C4-2B (cell line): ENCODE data around the gene CNGA2.

Experiments used
- ZFX ChIP-seq: fragments of 450-650 bp; IDR thresholded peaks from 2 replicates; pipeline ENCODE4 v1.6.1; 2017
- TF ChIP-seq, protein P1 (sequence below): fragments of 450-650 bp; conservative IDR thresholded peaks from 2 replicates; pipeline ENCODE4 v1.5.1; 2017; ENCODE audit warnings: mild to moderate bottlenecking

- TF ChIP-seq, protein P1, sequence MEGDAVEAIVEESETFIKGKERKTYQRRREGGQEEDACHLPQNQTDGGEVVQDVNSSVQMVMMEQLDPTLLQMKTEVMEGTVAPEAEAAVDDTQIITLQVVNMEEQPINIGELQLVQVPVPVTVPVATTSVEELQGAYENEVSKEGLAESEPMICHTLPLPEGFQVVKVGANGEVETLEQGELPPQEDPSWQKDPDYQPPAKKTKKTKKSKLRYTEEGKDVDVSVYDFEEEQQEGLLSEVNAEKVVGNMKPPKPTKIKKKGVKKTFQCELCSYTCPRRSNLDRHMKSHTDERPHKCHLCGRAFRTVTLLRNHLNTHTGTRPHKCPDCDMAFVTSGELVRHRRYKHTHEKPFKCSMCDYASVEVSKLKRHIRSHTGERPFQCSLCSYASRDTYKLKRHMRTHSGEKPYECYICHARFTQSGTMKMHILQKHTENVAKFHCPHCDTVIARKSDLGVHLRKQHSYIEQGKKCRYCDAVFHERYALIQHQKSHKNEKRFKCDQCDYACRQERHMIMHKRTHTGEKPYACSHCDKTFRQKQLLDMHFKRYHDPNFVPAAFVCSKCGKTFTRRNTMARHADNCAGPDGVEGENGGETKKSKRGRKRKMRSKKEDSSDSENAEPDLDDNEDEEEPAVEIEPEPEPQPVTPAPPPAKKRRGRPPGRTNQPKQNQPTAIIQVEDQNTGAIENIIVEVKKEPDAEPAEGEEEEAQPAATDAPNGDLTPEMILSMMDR, result no peak
- no peak for TF ChIP-seq ZFX
These were observed 41.7 kb upstream of the CNGA2 start for GRCh38 chrX:151692825-151693224.
